8988T (cell line): ENCODE results near the gene COASY.
"Not testable (repeated sequence)": the region's sequence is repeated elsewhere in the genome, so short reads cannot be mapped to it uniquely, and the experiment has no call there.

Source experiments
- DNase-seq: peaks from one replicate; pipeline ENCODE4 v3.0.0; 2011

The COASY gene

GRCh38 chr17:42531455-42532354, 30.2 kb upstream of the COASY start:
- DNase-seq = no peak

GRCh38 chr17:42535155-42536047, 26.5 kb upstream of the COASY start:
- no peak for DNase-seq

GRCh38 chr17:42536048-42536371, 25.9 kb upstream of the COASY start, which contains the start of gene NAGLU:
Gene NAGLU, plus strand, starts transcription at chr17:42536241. Its CDS starts 32 bp downstream, at chr17:42536273.
- peak; percentile 96 for DNase-seq

- peak; percentile 90 for DNase-seq
Measured at GRCh38 chr17:42536372-42537155, 25.4 kb upstream of the COASY start.

GRCh38 chr17:42537156-42537805, 24.7 kb upstream of the COASY start:
- DNase-seq = no peak

- no peak for DNase-seq
Measured at GRCh38 chr17:42537826-42538451, 24.0 kb upstream of the COASY start.

- no peak for DNase-seq
Measured at GRCh38 chr17:42538482-42538881, 23.5 kb upstream of the COASY start.

- not testable (repeated sequence) for DNase-seq
Measured at GRCh38 chr17:42540558-42540957, 21.4 kb upstream of the COASY start.

GRCh38 chr17:42541041-42541833, 20.7 kb upstream of the COASY start:
- no peak for DNase-seq

- no peak for DNase-seq
Measured at GRCh38 chr17:42543190-42544079, 18.5 kb upstream of the COASY start.

- no peak for DNase-seq
Measured at GRCh38 chr17:42544874-42545283, 17.1 kb upstream of the COASY start.

GRCh38 chr17:42545755-42546505, 16.0 kb upstream of the COASY start:
- not testable (repeated sequence) for DNase-seq

GRCh38 chr17:42547001-42547461, 14.9 kb upstream of the COASY start:
- DNase-seq = no peak

- no peak for DNase-seq
Measured at GRCh38 chr17:42547698-42548069, 14.3 kb upstream of the COASY start.

- no peak for DNase-seq
Measured at GRCh38 chr17:42548070-42548837, 13.7 kb upstream of the COASY start.

- no peak for DNase-seq
Measured at GRCh38 chr17:42548993-42549755, 12.8 kb upstream of the COASY start.

GRCh38 chr17:42552736-42553135, 9.2 kb upstream of the COASY start, which contains the start of gene HSD17B1:
Gene HSD17B1, plus strand, starts transcription at chr17:42552923. Its CDS starts 11 bp downstream, at chr17:42552934.
- not testable (repeated sequence) for DNase-seq
